ENCODE results near the gene ERVFRD-1. TPM values are rescaled to one million over a fixed set of nuclear protein-coding genes. Genes with fewer than 3 reads are reported as not detected.

Gene ERVFRD-1
- total and polyA plus RNA-seq, 7 donors: 0.04 to 0.11 (median 0.06) TPM; not detected in 4

GRCh38 chr6:11132194-11132888, 20.8 kb upstream of the ERVFRD-1 start:
- peaks cover 2 to 22% of the 10 kb centered on the region in 2 donors for H3K36me3 ChIP-seq (ENCODE audit: insufficient read depth in 1 of 2, low read depth in 1 of 2)
- 90 to 93% (median 91%) methylated on average over 6 of the region's 6 CpGs for WGBS, 3 donors

DNA sequence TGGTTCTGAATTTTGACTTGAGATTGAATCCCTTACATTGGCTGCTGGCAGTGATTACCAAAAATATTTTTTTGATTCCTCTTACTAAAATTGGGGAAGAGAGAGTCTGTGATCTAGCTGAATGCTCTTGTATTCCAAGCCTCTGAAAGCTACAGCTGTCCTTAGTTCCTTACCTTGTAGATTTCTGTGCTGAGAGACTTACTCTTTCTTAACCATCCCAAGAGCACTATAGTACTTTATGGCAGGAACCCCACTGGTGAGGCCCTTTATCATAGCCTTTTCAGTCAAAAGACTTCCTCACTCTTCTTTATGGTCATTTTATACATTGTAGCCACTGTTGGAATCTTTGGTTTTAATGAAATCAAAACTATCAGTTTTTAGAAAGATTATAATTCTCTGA, 19.1 kb upstream of the ERVFRD-1 start:
- no peak for DNase-seq
- Histone ChIP-seq H3K27ac (no peak overlapping the region), H3K4me3 (no peak overlapping the region), H3K4me1 (peaks cover 6% of the 10 kb centered on the region), H3K9me3 (no peaks in the 10 kb centered on the region), H3K36me3 (ENCODE audit: insufficient read depth in 1 of 2, low read depth in 1 of 2) (peaks cover 2 to 14% of the 10 kb centered on the region in 2 donors), H3K27me3 (ENCODE audit: insufficient read depth in 3 of 3, low read length in 2 of 3) (no peaks in the 10 kb centered on the region)
- no peak for ATAC-seq
- intact Hi-C loops (cut with DNase I): no loop called here
- TF ChIP-seq, protein P1, sequence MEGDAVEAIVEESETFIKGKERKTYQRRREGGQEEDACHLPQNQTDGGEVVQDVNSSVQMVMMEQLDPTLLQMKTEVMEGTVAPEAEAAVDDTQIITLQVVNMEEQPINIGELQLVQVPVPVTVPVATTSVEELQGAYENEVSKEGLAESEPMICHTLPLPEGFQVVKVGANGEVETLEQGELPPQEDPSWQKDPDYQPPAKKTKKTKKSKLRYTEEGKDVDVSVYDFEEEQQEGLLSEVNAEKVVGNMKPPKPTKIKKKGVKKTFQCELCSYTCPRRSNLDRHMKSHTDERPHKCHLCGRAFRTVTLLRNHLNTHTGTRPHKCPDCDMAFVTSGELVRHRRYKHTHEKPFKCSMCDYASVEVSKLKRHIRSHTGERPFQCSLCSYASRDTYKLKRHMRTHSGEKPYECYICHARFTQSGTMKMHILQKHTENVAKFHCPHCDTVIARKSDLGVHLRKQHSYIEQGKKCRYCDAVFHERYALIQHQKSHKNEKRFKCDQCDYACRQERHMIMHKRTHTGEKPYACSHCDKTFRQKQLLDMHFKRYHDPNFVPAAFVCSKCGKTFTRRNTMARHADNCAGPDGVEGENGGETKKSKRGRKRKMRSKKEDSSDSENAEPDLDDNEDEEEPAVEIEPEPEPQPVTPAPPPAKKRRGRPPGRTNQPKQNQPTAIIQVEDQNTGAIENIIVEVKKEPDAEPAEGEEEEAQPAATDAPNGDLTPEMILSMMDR (IDR thresholded peaks at IDR 0.05): no peak

More at GRCh38 chr6:11132194-11132888, 20.8 kb upstream of the ERVFRD-1 start:
- TF ChIP-seq, protein P1 (IDR thresholded peaks at IDR 0.05): no peak
- Histone ChIP-seq H3K4me3 (no peak overlapping the region), H3K27ac (no peak overlapping the region), H3K4me1 (peaks cover 6% of the 10 kb centered on the region), H3K9me3 (no peaks in the 10 kb centered on the region), H3K27me3 (ENCODE audit: insufficient read depth in 3 of 3, low read length in 2 of 3) (no peaks in the 10 kb centered on the region)
- intact Hi-C loops (cut with DNase I): no loop called here
- no peak for DNase-seq
- no peak for ATAC-seq

DNA sequence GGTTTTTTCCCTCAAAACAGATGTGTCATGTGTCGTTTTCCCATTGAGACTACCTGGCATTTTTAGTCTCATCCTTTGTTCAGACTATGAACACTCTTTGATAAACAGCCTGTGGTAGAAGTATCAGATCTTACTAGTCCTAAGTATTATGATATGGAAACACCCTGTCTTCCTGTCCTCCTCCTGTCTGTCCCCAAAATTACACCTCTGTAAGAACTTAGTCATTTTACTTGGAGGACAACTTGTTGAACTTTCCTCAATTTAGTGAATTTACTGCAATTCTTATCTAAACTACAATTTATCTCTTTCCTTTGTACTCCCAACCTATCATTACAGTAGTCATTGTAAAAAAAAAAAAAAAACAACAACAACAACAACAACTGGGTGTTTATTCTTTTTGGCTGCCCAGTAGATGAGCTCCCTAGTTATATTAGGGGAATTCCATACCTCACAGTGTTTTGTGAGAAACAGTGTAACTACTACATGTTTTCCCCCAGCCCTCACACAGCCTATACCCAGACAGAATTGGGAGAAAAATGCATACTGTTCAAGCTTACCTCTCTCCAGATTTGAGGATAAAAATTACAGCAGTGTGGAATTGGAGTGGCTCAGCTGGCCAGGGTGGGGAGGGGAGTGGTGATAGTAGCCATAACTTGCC, 18.5 kb upstream of the ERVFRD-1 start:
- Histone ChIP-seq H3K36me3 (ENCODE audit: insufficient read depth in 1 of 2, low read depth in 1 of 2) (peaks cover 1 to 8% of the 10 kb centered on the region in 2 donors), H3K4me1 (peaks cover 6% of the 10 kb centered on the region), H3K27me3 (ENCODE audit: insufficient read depth in 3 of 3, low read length in 2 of 3) (no peaks in the 10 kb centered on the region), H3K9me3 (no peaks in the 10 kb centered on the region), H3K4me3 (no peak overlapping the region), H3K27ac (no peak overlapping the region)
- no peak for ATAC-seq
- 55 to 63% (median 61%) methylated on average over 1 of the region's 1 CpG for WGBS, 3 donors
- TF ChIP-seq, protein P1 (IDR thresholded peaks at IDR 0.05): no peak
- intact Hi-C loops (cut with DNase I): no loop called here
- DNase-seq: no peak

GRCh38 chr6:11128608-11129007, 17.1 kb upstream of the ERVFRD-1 start:
- TF ChIP-seq, protein P1 (IDR thresholded peaks at IDR 0.05): no peak
- Histone ChIP-seq H3K27ac (no peak overlapping the region), H3K4me3 (no peak overlapping the region), H3K27me3 (ENCODE audit: insufficient read depth in 3 of 3, low read length in 2 of 3) (no peaks in the 10 kb centered on the region), H3K36me3 (ENCODE audit: insufficient read depth in 1 of 2, low read depth in 1 of 2) (no peaks in the 10 kb centered on the region), H3K4me1 (peaks cover 6% of the 10 kb centered on the region), H3K9me3 (no peaks in the 10 kb centered on the region)
- peak; percentile 52 to 82 (median 66) for ATAC-seq
- no peak for DNase-seq
- intact Hi-C loops (cut with DNase I): no loop called here
- WGBS, 3 donors: 66 to 75% (median 69%) methylated on average over 2 of the region's 2 CpGs

All from psoas muscle (tissue), 8 donors.